AG09319 (cell line): Measurements from ENCODE around the gene ATG7.

Experiments
- DNase-seq: peaks from one replicate; pipeline ENCODE4 v3.0.0-alpha.2; 2010; ENCODE audit warnings: low read depth; ENCODE audit errors: extremely low read depth
- TF ChIP-seq, protein P1 (sequence below): IDR thresholded peaks from 2 replicates; pipeline ENCODE4 v1.5.1; 2011; ENCODE audit warnings: low read depth, mild to moderate bottlenecking, inconsistent platforms, low read length, moderate library complexity

The ATG7 gene

GRCh38 chr3:11596387-11596786 is 324.2 kb downstream of the ATG7 start:
- DNase-seq = no peak
- TF ChIP-seq, protein P1, sequence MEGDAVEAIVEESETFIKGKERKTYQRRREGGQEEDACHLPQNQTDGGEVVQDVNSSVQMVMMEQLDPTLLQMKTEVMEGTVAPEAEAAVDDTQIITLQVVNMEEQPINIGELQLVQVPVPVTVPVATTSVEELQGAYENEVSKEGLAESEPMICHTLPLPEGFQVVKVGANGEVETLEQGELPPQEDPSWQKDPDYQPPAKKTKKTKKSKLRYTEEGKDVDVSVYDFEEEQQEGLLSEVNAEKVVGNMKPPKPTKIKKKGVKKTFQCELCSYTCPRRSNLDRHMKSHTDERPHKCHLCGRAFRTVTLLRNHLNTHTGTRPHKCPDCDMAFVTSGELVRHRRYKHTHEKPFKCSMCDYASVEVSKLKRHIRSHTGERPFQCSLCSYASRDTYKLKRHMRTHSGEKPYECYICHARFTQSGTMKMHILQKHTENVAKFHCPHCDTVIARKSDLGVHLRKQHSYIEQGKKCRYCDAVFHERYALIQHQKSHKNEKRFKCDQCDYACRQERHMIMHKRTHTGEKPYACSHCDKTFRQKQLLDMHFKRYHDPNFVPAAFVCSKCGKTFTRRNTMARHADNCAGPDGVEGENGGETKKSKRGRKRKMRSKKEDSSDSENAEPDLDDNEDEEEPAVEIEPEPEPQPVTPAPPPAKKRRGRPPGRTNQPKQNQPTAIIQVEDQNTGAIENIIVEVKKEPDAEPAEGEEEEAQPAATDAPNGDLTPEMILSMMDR = no peak

DNA sequence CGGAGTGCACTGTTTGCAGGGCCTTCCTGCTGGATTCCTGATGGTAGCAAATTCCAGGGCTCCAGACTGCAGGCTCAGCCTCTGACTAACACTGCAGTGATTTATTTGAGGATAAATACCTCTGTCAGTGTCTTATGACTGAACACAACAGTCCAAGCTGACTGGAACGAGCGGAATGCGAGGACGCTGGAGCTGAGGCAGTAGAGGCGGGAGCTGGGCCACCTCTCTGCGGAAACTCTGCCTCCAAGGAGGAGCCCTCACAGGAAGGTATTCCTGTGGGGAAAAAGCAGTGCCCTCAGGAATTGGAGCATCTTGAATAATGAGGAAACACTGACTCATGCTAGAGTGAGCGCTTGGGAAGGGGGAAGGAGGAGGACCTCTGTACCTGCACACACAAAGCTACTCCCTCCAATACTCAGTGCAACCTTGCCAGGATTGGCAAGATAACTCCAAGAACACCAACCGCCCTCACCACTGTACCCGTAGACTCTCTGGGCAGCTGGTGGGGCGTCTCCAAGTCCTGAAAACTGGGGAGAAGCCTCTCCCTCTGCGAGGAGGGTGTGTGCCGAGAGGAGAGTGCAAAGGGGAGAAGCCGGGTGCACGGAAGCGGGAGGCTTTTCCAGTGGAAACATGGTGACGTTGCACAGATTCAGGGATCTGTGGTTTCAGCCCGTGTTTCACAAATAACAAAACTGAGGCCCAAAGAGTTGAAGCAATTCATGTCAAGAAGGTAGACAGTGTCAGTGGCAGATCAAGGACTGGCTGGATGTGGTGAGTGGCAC is 328.5 kb downstream of the ATG7 start:
- DNase-seq = peak; percentile 93
- TF ChIP-seq, protein P1 = no peak; the same call in 1 of the 2 replicates

GRCh38 chr3:11601446-11602238 is 329.4 kb downstream of the ATG7 start:
- TF ChIP-seq, protein P1 = no peak
- DNase-seq = no peak

GRCh38 chr3:11602239-11602840 is 330.1 kb downstream of the ATG7 start:
- TF ChIP-seq, protein P1 = no peak
- DNase-seq = no peak

GRCh38 chr3:11602886-11603527 is 330.8 kb downstream of the ATG7 start:
- TF ChIP-seq, protein P1 = no peak
- DNase-seq = no peak

DNA sequence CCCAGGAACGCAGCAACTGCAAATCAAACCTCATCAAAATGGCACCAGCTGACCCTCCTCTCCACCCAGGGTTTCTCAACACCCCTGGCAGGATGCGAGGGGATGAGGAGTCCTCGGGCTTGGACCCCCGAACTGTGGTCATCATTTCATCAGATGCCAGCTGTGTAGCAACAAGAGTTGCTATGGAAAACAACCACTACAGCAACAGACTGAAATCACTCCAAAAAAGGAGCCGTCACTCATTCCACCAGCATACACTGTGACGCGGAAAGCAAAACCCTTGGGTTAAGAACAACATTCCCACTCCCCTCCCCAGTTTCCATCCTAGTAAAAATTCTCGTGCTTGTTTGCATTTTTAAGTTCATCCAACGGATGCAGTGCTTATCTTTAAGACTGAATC is 331.4 kb downstream of the ATG7 start:
- TF ChIP-seq, protein P1 = no peak
- DNase-seq = peak; percentile 64
